Endothelial cell of umbilical vein (primary cell): Measurements from ENCODE around the gene UBE3B. TPM values are rescaled to one million over a fixed set of nuclear protein-coding genes. Genes with fewer than 3 reads are reported as not detected.

ENCODE experiments used
- BruUV-seq: library from RNA; stranded (reverse); fragments of 400-500 nt; replicated peaks from 2 replicates; lab custom pipeline; 2021; lab: Mats Ljungman, UMichigan
- CTCF ChIA-PET: fragments of 300-600, 350-600 bp; sonication (Branson Sonifier 250); formaldehyde crosslinking; loops from one replicate; lab custom pipeline; 2021; ENCODE audit warnings: antibody characterized with exemption, inconsistent platforms; lab: Charles Lee
- POLR2A ChIA-PET: fragments of 300-600, 350-600 bp; sonication (Branson Sonifier 250); formaldehyde crosslinking; loops from one replicate; lab custom pipeline; 2021; ENCODE audit warnings: antibody characterized with exemption, inconsistent platforms; lab: Charles Lee
- DNase-seq: peaks from one replicate; pipeline ENCODE4 v3.0.0-alpha.2; 2011; ENCODE audit warnings: low read depth, low spot score
- FAIRE-seq: peaks from 2 replicates; lab custom pipeline; 2011; peaks lifted over from hg19 to GRCh38; lab: Jason Lieb, UNC
- H2AFZ ChIP-seq: 2 replicates; pipeline ENCODE4 v1.6.0; 2012; ENCODE audit warnings: low read depth, low read length, control low read depth, inconsistent platforms
- H3K27ac ChIP-seq: 2 replicates; pipeline ENCODE4 v1.5.1; 2011; ENCODE audit warnings: low read depth, mild to moderate bottlenecking, control low read depth, low read length, moderate library complexity; ENCODE audit not compliant: insufficient read depth
- H3K27me3 ChIP-seq, 2 experiments: 2 replicates each; pipeline versions ENCODE4 v1.6.0 to v1.6.1; 2011; ENCODE audit warnings: low read length in 2 of 2, mixed read lengths in 1 of 2; ENCODE audit not compliant: control insufficient read depth in 2 of 2, insufficient read depth in 2 of 2
- H3K36me3 ChIP-seq, 2 experiments: 2 replicates in 1 of 2; 3 replicates in 1 of 2; pipeline ENCODE4 v1.5.1; 2011; ENCODE audit warnings: low read length in 2 of 2, mild to moderate bottlenecking in 1 of 2, moderate library complexity in 1 of 2; ENCODE audit not compliant: control insufficient read depth in 2 of 2, insufficient read depth in 2 of 2; ENCODE audit errors: extremely low read depth in 1 of 2
- H3K4me1 ChIP-seq: 3 replicates; pipeline ENCODE4 v1.5.1; 2011; ENCODE audit warnings: mild to moderate bottlenecking, low read length; ENCODE audit not compliant: control insufficient read depth, insufficient read depth; ENCODE audit errors: extremely low read depth
- H3K4me2 ChIP-seq: 2 replicates; pipeline ENCODE4 v1.6.1; 2011; ENCODE audit warnings: low read length, control low read depth, mixed read lengths; ENCODE audit not compliant: insufficient read depth
- H3K4me3 ChIP-seq, 3 experiments: fragments of 200-600 bp in 1 of 3; sonication (generic), shearing (Covaris generic) in 1 of 3; replicated peaks in 1 of 3; 2 replicates each; pipeline ENCODE4 v1.5.1; 2011 to 2016; ENCODE audit warnings: control low read depth in 3 of 3, low read length in 3 of 3, mild to moderate bottlenecking in 2 of 3, inconsistent platforms in 1 of 3, low read depth in 1 of 3, moderate library complexity in 1 of 3; ENCODE audit not compliant: insufficient read depth in 1 of 3
- H3K79me2 ChIP-seq: 2 replicates; pipeline ENCODE4 v1.6.0; 2012; ENCODE audit warnings: low read length, inconsistent platforms; ENCODE audit not compliant: control insufficient read depth, insufficient read depth
- H3K9ac ChIP-seq: replicated peaks from 2 replicates; pipeline ENCODE3; 2011; ENCODE audit warnings: low read length, control low read depth; ENCODE audit not compliant: insufficient read depth; ENCODE audit errors: extremely low read depth
- H3K9me1 ChIP-seq: replicated peaks from 3 replicates; pipeline ENCODE4 v1.6.0; 2011; ENCODE audit warnings: mild to moderate bottlenecking, low read length; ENCODE audit not compliant: control insufficient read depth, insufficient read depth; ENCODE audit errors: extremely low read depth
- H3K9me3 ChIP-seq: replicated peaks from 2 replicates; pipeline ENCODE4 v1.5.1; 2012; ENCODE audit warnings: low read length, inconsistent platforms; ENCODE audit not compliant: control insufficient read depth, insufficient read depth
- H4K20me1 ChIP-seq: replicated peaks from 2 replicates; pipeline ENCODE3; 2011; ENCODE audit warnings: mild to moderate bottlenecking, low read length; ENCODE audit not compliant: control insufficient read depth, insufficient read depth; ENCODE audit errors: extremely low read depth
- EZH2 ChIP-seq: IDR thresholded peaks from 2 replicates; pipeline ENCODE4 v1.6.1; 2012; ENCODE audit warnings: borderline replicate concordance, low read depth, mild to moderate bottlenecking, moderate library complexity, low read length, inconsistent platforms; ENCODE audit not compliant: severe bottlenecking
- FOS ChIP-seq: IDR thresholded peaks from 2 replicates; pipeline ENCODE4 v1.6.1; 2011; ENCODE audit warnings: mild to moderate bottlenecking, low read length, moderate library complexity, borderline replicate concordance; ENCODE audit not compliant: insufficient read depth
- GATA2 ChIP-seq: IDR thresholded peaks from 2 replicates; pipeline ENCODE4 v1.7.0; 2011; ENCODE audit warnings: low read depth, mild to moderate bottlenecking, moderate library complexity, mixed read lengths, low read length; ENCODE audit not compliant: insufficient read length, insufficient read depth
- JUN ChIP-seq: IDR thresholded peaks from 2 replicates; pipeline ENCODE4 v1.6.1; 2011; ENCODE audit warnings: borderline replicate concordance, low read depth; ENCODE audit not compliant: insufficient read length, insufficient read depth
- MYC ChIP-seq: IDR thresholded peaks from one replicate; pipeline ENCODE4 v1.6.1; 2011; ENCODE audit warnings: mild to moderate bottlenecking, low read depth, low read length
- POLR2A ChIP-seq: IDR thresholded peaks from 2 replicates; pipeline ENCODE4 v1.6.1; 2012; ENCODE audit warnings: low read depth, mild to moderate bottlenecking, control low read depth, low read length
- POLR2AphosphoS5 ChIP-seq: IDR thresholded peaks from 2 replicates; pipeline ENCODE4 v1.6.1; 2012; ENCODE audit warnings: low read depth, mild to moderate bottlenecking, control low read depth, low read length, moderate library complexity; ENCODE audit not compliant: insufficient read depth
- dilution Hi-C: fragments of 300-500 bp; cut with MboI; formaldehyde crosslinking; loops from one replicate; pipeline ENCODE4 v1.15.0; 2019; ENCODE audit warnings: low sequenced_read_pairs; ENCODE audit not compliant: extremely low pct_ligation_motif_present
- intact Hi-C: fragments of 100-400 bp; cut with micrococcal nuclease; formaldehyde crosslinking; loops from one replicate; pipeline ENCODE4 v1.10.0; 2022
- polyA plus RNA-seq, 4 experiments: library from polyadenylated mRNA; depleted of rRNA in 3 of 4; stranded (reverse) in 3 of 4; unstranded in 1 of 4; fragments of >200 nt; gene quantifications; 2 replicates each; pipeline versions ENCODE4 v1.2.1 to v1.2.3, GENCODE V29; 2011 to 2012; ENCODE audit warnings: missing spikeins in 1 of 4
- total RNA-seq: library from RNA; stranded (reverse); gene quantifications from 2 replicates; pipeline ENCODE4 v1.2.3, GENCODE V29; 2021
- TF ChIP-seq, protein P1 (sequence below), 2 donors: IDR thresholded peaks; 1 replicate in 1 of 2; 2 replicates in 1 of 2; pipeline ENCODE4 v1.5.1; 2011; ENCODE audit warnings: low read length in 2 of 2, mild to moderate bottlenecking in 2 of 2, moderate library complexity in 2 of 2, control low read depth in 1 of 2, inconsistent platforms in 1 of 2, low read depth in 1 of 2; ENCODE audit not compliant: insufficient read depth in 1 of 2; ENCODE audit errors: extremely low read depth in 1 of 2
- TF ChIP-seq, protein P2 (sequence below): IDR thresholded peaks from 2 replicates; pipeline ENCODE4 v1.6.1; 2011; ENCODE audit not compliant: insufficient read depth, insufficient read length

The UBE3B gene
- total and polyA plus RNA-seq, 2 donors (not counting 3 experiments of a cell fraction or from before 2014, with no cell fraction given): 24.9 to 40.8 TPM

DNA sequence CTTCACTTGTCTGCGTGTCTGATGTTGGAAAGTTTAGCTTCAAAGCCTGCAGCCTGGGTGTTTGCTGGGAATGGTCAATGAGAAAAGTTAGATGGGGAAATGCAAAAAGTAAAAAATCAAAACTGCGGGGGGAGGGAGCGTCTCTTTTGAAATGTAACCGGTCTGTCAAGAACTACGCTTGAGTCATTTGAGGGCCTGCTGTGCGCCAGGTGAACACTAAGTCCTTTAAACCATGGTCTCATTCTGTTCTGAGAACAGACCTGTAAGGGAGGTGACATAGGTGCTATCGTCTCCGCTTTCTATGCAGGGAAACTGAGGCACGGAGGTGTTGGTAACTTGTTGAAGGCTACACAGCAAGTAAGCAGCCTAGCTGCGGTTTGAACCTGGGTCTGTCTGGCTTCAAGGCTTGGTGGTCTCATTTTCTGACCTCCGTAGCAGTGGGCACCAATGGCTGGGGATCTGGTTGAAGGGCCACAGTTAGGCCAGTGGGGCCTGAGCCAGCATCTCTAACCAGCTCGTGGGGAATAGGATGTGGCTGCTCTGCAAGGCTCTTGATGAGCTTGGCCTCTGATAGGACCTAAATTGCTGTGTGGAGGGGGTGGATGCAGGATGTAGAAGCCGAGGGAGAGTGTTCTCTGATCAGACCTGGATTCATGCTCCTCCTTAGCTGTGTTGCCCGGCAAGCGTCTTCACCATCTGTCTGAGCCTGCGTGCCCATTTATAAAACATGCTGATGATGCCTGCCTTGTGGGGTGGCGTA, 41.8 kb upstream of the UBE3B start:
- no peaks in the 10 kb centered on the region for H3K9me1 ChIP-seq
- H3K9me3 ChIP-seq: no peaks in the 10 kb centered on the region
- FAIRE-seq: no peak
- H3K36me3 ChIP-seq: no peaks in the 10 kb centered on the region
- H2AFZ ChIP-seq: no peak overlapping the region
- ChIA-PET CTCF (interaction anchor here (1.4 to 2.4 kb wide), 3 partner anchors 8 to 83 kb away, joined by 4 to 17 read pairs (median 7); no protein-coding TSS in a partner anchor), POLR2A (no interaction called here)
- no peak overlapping the region for H3K4me2 ChIP-seq
- H3K27me3 ChIP-seq: no peaks in the 10 kb centered on the region
- dilution Hi-C loops (no loop called here), intact Hi-C loops (no loop called here)
- no peak for DNase-seq
- H3K4me1 ChIP-seq: peaks cover 5% of the 10 kb centered on the region
- no peaks in the 10 kb centered on the region for H4K20me1 ChIP-seq
- no peak overlapping the region for H3K9ac ChIP-seq
- no peak overlapping the region for H3K4me3 ChIP-seq
- no TSS peak for BruUV-seq
- H3K79me2 ChIP-seq: no peaks in the 10 kb centered on the region
- no peak for TF ChIP-seq JUN
- no peak for TF ChIP-seq POLR2AphosphoS5
- no peak for TF ChIP-seq GATA2
- TF ChIP-seq, protein P1, sequence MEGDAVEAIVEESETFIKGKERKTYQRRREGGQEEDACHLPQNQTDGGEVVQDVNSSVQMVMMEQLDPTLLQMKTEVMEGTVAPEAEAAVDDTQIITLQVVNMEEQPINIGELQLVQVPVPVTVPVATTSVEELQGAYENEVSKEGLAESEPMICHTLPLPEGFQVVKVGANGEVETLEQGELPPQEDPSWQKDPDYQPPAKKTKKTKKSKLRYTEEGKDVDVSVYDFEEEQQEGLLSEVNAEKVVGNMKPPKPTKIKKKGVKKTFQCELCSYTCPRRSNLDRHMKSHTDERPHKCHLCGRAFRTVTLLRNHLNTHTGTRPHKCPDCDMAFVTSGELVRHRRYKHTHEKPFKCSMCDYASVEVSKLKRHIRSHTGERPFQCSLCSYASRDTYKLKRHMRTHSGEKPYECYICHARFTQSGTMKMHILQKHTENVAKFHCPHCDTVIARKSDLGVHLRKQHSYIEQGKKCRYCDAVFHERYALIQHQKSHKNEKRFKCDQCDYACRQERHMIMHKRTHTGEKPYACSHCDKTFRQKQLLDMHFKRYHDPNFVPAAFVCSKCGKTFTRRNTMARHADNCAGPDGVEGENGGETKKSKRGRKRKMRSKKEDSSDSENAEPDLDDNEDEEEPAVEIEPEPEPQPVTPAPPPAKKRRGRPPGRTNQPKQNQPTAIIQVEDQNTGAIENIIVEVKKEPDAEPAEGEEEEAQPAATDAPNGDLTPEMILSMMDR (IDR thresholded peaks at IDR 0.05; ENCODE audit: extremely low read depth in 1 of 2, insufficient read depth in 1 of 2, low read depth in 1 of 2, low read length in 2 of 2): no peak
- TF ChIP-seq EZH2: no peak
- no peak for TF ChIP-seq FOS
- no peak for TF ChIP-seq POLR2A
- no peak for TF ChIP-seq MYC
- TF ChIP-seq, protein P2, sequence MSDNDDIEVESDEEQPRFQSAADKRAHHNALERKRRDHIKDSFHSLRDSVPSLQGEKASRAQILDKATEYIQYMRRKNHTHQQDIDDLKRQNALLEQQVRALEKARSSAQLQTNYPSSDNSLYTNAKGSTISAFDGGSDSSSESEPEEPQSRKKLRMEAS: no peak
- H3K27ac ChIP-seq: no peak overlapping the region
